HCT116 (cell line): ENCODE measurements around the gene CEP131. TPM values are rescaled to one million over a fixed set of nuclear protein-coding genes. Genes with fewer than 3 reads are reported as not detected.

ENCODE experiments used
- ATAC-seq: fragments of 200-7000 bp; cut with Tn5 transposase; 2 replicates; pipeline ENCODE4 v1.9.1; 2020; ENCODE audit warnings: mild to moderate bottlenecking, moderate library complexity
- BruUV-seq: library from RNA; stranded (reverse); fragments of 400-500 nt; replicated peaks from 2 replicates; lab custom pipeline; 2021; lab: Mats Ljungman, UMichigan
- CTCF ChIA-PET: fragments of 300-600 bp; sonication (Branson Sonifier 250); formaldehyde crosslinking; loops from one replicate; lab custom pipeline; 2021; ENCODE audit warnings: antibody characterized with exemption; lab: Charles Lee
- POLR2A ChIA-PET: fragments of 300-600, 350-600 bp; sonication (Branson Sonifier 250); formaldehyde crosslinking; loops from one replicate; lab custom pipeline; 2021; ENCODE audit warnings: antibody characterized with exemption; lab: Charles Lee
- RAD21 ChIA-PET, 2 experiments: fragments of 300-600 bp; sonication (Branson Sonifier 250); formaldehyde crosslinking; loops; one replicate each; lab custom pipeline; 2023; ENCODE audit warnings: low total read pairs in 2 of 2; ENCODE audit not compliant: uncharacterized antibody in 2 of 2, unreplicated experiment in 2 of 2, low non-redundant PET in 1 of 2; lab: Charles Lee
- DNase-seq: peaks from one replicate; pipeline ENCODE4 v3.0.0-alpha.2; 2010; ENCODE audit warnings: low read depth, low spot score
- H2AFZ ChIP-seq: fragments of 200-600 bp; shearing (Covaris generic), sonication (generic); 2 replicates; pipeline ENCODE4 v1.6.1; 2017; ENCODE audit warnings: low read depth, mixed run types, mixed read lengths, antibody characterized with exemption, low read length; ENCODE audit not compliant: poor library complexity, severe bottlenecking
- H3K27ac ChIP-seq: 2 replicates; pipeline ENCODE4 v1.5.1; 2012; ENCODE audit warnings: low read depth, low read length
- H3K27me3 ChIP-seq: fragments of 200-600 bp; sonication (generic); 2 replicates; pipeline ENCODE4 v1.6.1; 2016; ENCODE audit warnings: mixed run types, low read length, mixed read lengths; ENCODE audit not compliant: insufficient read depth
- H3K36me3 ChIP-seq, 2 experiments: fragments of 200-500 bp in 1 of 2; fragments of 200-600 bp in 1 of 2; sonication (Bioruptor generic) in 1 of 2; sonication (generic) in 1 of 2; 2 replicates each; pipeline versions ENCODE4 v1.5.1 to v1.6.1; 2014 to 2016; ENCODE audit warnings: low read length in 2 of 2, inconsistent platforms in 1 of 2, mixed read lengths in 1 of 2, mixed run types in 1 of 2; ENCODE audit not compliant: insufficient read depth in 2 of 2, control insufficient read depth in 1 of 2
- H3K4me1 ChIP-seq, 2 experiments: fragments of 200-600 bp in 1 of 2; sonication (generic) in 1 of 2; 2 replicates each; pipeline versions ENCODE4 v1.5.1 to v1.6.1; 2012 to 2017; ENCODE audit warnings: low read length in 2 of 2, inconsistent platforms in 1 of 2, mild to moderate bottlenecking in 1 of 2, mixed read lengths in 1 of 2, mixed run types in 1 of 2, moderate library complexity in 1 of 2; ENCODE audit not compliant: insufficient read depth in 2 of 2, control insufficient read depth in 1 of 2
- H3K4me2 ChIP-seq: fragments of 200-600 bp; sonication (generic); 2 replicates; pipeline ENCODE4 v1.6.1; 2017; ENCODE audit warnings: mixed run types, low read length, mixed read lengths
- H3K4me3 ChIP-seq, 2 experiments: fragments of 200-600 bp in 1 of 2; sonication (generic) in 1 of 2; replicated peaks in 1 of 2; 2 replicates each; pipeline ENCODE4 v1.5.1; 2011 to 2016; ENCODE audit warnings: low read length in 2 of 2, control low read depth in 1 of 2, low read depth in 1 of 2, mild to moderate bottlenecking in 1 of 2, mixed read lengths in 1 of 2, mixed run types in 1 of 2
- H3K79me2 ChIP-seq: fragments of 200-600 bp; sonication (generic); 2 replicates; pipeline ENCODE4 v1.6.1; 2017; ENCODE audit warnings: mild to moderate bottlenecking, mixed run types, low read length, moderate library complexity, mixed read lengths; ENCODE audit not compliant: insufficient read depth
- H3K9ac ChIP-seq: fragments of 200-600 bp; sonication (generic); 2 replicates; pipeline ENCODE4 v1.6.1; 2016; ENCODE audit warnings: low read length, mixed read lengths
- H3K9me2 ChIP-seq: fragments of 200-600 bp; sonication (generic), shearing (Covaris generic); 2 replicates; pipeline ENCODE4 v1.6.1; 2017; ENCODE audit warnings: mixed run types, mild to moderate bottlenecking, moderate library complexity; ENCODE audit not compliant: insufficient read depth
- H3K9me3 ChIP-seq, 2 experiments: fragments of 200-500 bp in 1 of 2; fragments of 200-600 bp in 1 of 2; sonication (Bioruptor generic) in 1 of 2; sonication (generic) in 1 of 2; 2 replicates each; pipeline ENCODE4 v1.6.1; 2014 to 2017; ENCODE audit warnings: low read length in 2 of 2, mixed read lengths in 2 of 2, inconsistent platforms in 1 of 2, low read depth in 1 of 2, mild to moderate bottlenecking in 1 of 2, mixed run types in 1 of 2, moderate library complexity in 1 of 2; ENCODE audit not compliant: control insufficient read depth in 1 of 2, insufficient read depth in 1 of 2
- H4K20me1 ChIP-seq: fragments of 200-600 bp; sonication (generic), shearing (Covaris generic); 2 replicates; pipeline ENCODE4 v1.6.1; 2017; ENCODE audit warnings: mixed run types, mild to moderate bottlenecking, moderate library complexity; ENCODE audit not compliant: insufficient read depth
- CBX3 ChIP-seq: IDR thresholded peaks from 2 replicates; pipeline ENCODE4 v1.6.1; 2012; ENCODE audit warnings: low read depth
- CEBPB ChIP-seq: IDR thresholded peaks from 2 replicates; pipeline ENCODE4 v1.6.1; 2012; ENCODE audit warnings: low read depth
- EZH2 ChIP-seq: fragments of 200-600 bp; sonication (generic); IDR thresholded peaks from 2 replicates; pipeline ENCODE4 v1.6.1; 2017; ENCODE audit warnings: antibody characterized with exemption, mixed run types
- EZH2phosphoT487 ChIP-seq: fragments of 200-600 bp; IDR thresholded peaks from 2 replicates; pipeline ENCODE4 v1.6.1; 2018; ENCODE audit warnings: antibody characterized with exemption, borderline replicate concordance
- FOSL1 ChIP-seq: IDR thresholded peaks from 2 replicates; pipeline ENCODE4 v1.6.1; 2012; ENCODE audit warnings: low read depth
- POLR2A ChIP-seq: IDR thresholded peaks from 2 replicates; pipeline ENCODE4 v1.7.0; 2011; ENCODE audit warnings: borderline replicate concordance; ENCODE audit not compliant: insufficient read depth, insufficient read length; ENCODE audit errors: extremely low read depth
- RAD21 ChIP-seq: IDR thresholded peaks from 2 replicates; pipeline ENCODE4 v1.6.1; 2012; ENCODE audit warnings: low read depth, mild to moderate bottlenecking
- SIN3A ChIP-seq: IDR thresholded peaks from 2 replicates; pipeline ENCODE4 v1.6.1; 2012; ENCODE audit warnings: low read depth
- SP1 ChIP-seq: IDR thresholded peaks from 2 replicates; pipeline ENCODE4 v1.6.1; 2012; ENCODE audit warnings: low read depth
- YY1 ChIP-seq: IDR thresholded peaks from 2 replicates; pipeline ENCODE4 v1.6.1; 2011; ENCODE audit warnings: low read length, low read depth, moderate library complexity, mild to moderate bottlenecking; ENCODE audit not compliant: insufficient replicate concordance; ENCODE audit errors: extremely low read depth
- ZFX ChIP-seq: fragments of 450-650 bp; IDR thresholded peaks from 2 replicates; pipeline ENCODE4 v1.6.1; 2017
- ZNF274 ChIP-seq: fragments of 200-500 bp; sonication (Bioruptor generic); IDR thresholded peaks from 2 replicates; pipeline ENCODE4 v1.6.1; 2014; ENCODE audit warnings: mild to moderate bottlenecking, low read depth, low read length, inconsistent platforms
- intact Hi-C: fragments of 100-400 bp; cut with micrococcal nuclease; formaldehyde crosslinking; loops from 2 replicates; pipeline ENCODE4 v1.10.0; 2022
- total RNA-seq: library from RNA; stranded (reverse); gene quantifications from one replicate; pipeline ENCODE4 v1.2.1, GENCODE V29; 2021; ENCODE audit not compliant: unreplicated experiment
- TF ChIP-seq, protein P1 (sequence below): IDR thresholded peaks from 2 replicates; pipeline ENCODE4 v1.6.1; 2011; ENCODE audit warnings: mild to moderate bottlenecking, low read length, moderate library complexity; ENCODE audit not compliant: insufficient replicate concordance; ENCODE audit errors: extremely low read depth
- TF ChIP-seq, protein P2 (sequence below), 3 experiments: fragments of 200-600 bp in 1 of 3; sonication (generic) in 1 of 3; IDR thresholded peaks in 2 of 3; conservative IDR thresholded peaks in 1 of 3; 2 replicates each; pipeline ENCODE4 v1.5.1; 2012 to 2017; ENCODE audit warnings: low read depth in 2 of 3, low read length in 2 of 3, antibody characterized with exemption in 1 of 3, borderline replicate concordance in 1 of 3, control low read depth in 1 of 3, mild to moderate bottlenecking in 1 of 3, mixed read lengths in 1 of 3, mixed run types in 1 of 3, moderate library complexity in 1 of 3; ENCODE audit not compliant: insufficient read depth in 1 of 3
- TF ChIP-seq, protein P3 (sequence below): IDR thresholded peaks from 2 replicates; pipeline ENCODE4 v1.6.1; 2012

The CEP131 gene
- total RNA-seq, 1 experiment from 2014 or later = 30.2 TPM

DNA sequence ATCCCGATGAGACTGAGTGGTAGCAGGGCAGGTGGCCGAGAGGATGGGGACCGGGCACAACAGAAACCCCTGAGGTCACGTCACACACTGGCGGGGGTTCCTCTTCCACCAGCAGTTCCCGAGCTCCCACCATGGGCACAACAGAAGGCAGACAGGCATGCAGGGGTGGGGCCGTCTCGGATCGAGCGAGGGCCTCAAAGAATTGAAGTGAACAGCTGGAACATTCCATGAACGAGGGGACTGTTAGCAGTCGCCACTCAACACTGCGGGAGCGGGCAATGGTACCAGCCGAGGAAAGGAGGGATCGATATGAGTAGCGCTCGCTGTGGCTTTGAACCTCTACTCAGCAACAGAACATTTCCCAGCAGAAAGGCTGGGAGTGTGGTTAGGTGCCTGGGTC lies 5.3 kb downstream of the CEP131 start (continued):
- TF ChIP-seq, protein P1, sequence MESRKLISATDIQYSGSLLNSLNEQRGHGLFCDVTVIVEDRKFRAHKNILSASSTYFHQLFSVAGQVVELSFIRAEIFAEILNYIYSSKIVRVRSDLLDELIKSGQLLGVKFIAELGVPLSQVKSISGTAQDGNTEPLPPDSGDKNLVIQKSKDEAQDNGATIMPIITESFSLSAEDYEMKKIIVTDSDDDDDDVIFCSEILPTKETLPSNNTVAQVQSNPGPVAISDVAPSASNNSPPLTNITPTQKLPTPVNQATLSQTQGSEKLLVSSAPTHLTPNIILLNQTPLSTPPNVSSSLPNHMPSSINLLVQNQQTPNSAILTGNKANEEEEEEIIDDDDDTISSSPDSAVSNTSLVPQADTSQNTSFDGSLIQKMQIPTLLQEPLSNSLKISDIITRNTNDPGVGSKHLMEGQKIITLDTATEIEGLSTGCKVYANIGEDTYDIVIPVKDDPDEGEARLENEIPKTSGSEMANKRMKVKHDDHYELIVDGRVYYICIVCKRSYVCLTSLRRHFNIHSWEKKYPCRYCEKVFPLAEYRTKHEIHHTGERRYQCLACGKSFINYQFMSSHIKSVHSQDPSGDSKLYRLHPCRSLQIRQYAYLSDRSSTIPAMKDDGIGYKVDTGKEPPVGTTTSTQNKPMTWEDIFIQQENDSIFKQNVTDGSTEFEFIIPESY = no peak
- TF ChIP-seq, protein P2, sequence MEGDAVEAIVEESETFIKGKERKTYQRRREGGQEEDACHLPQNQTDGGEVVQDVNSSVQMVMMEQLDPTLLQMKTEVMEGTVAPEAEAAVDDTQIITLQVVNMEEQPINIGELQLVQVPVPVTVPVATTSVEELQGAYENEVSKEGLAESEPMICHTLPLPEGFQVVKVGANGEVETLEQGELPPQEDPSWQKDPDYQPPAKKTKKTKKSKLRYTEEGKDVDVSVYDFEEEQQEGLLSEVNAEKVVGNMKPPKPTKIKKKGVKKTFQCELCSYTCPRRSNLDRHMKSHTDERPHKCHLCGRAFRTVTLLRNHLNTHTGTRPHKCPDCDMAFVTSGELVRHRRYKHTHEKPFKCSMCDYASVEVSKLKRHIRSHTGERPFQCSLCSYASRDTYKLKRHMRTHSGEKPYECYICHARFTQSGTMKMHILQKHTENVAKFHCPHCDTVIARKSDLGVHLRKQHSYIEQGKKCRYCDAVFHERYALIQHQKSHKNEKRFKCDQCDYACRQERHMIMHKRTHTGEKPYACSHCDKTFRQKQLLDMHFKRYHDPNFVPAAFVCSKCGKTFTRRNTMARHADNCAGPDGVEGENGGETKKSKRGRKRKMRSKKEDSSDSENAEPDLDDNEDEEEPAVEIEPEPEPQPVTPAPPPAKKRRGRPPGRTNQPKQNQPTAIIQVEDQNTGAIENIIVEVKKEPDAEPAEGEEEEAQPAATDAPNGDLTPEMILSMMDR (IDR thresholded peaks at IDR 0.05 in 2 of 3, conservative IDR thresholded peaks at IDR 0.05 in 1 of 3; ENCODE audit: borderline replicate concordance in 1 of 3, insufficient read depth in 1 of 3, low read depth in 2 of 3, low read length in 2 of 3) = no peak
- TF ChIP-seq YY1 (no peak), FOSL1 (no peak), SP1 (no peak)

DNA sequence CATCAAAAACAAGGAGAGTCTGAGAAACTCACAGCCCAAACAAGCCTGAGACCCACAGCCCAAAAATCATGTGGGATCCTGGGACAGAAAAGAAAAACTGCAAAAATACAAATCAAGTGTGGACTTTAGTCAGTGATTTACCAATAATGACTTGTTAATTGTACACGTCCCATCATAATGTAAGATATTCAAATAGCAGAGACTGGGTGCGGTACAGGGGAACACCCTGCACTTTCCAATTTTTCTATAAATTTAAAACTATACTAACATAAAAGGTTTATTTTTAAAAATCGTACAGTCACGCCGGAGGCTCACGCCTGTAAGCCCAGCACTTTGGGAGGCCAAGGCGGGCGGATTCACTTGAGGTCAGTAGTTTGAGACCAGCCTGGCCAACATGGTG lies 8.8 kb downstream of the CEP131 start:
- Histone ChIP-seq H3K4me1 (no peaks in the 10 kb centered on the region), H2AFZ (no peak overlapping the region), H3K4me3 (no peak overlapping the region), H3K9me3 (no peaks in the 10 kb centered on the region), H3K27ac (no peak overlapping the region), H4K20me1 (no peaks in the 10 kb centered on the region), H3K27me3 (no peaks in the 10 kb centered on the region), H3K9me2 (no peaks in the 10 kb centered on the region), H3K9ac (no peak overlapping the region), H3K36me3 (peaks cover 0 to 4% of the 10 kb centered on the region in 2 experiments; a peak in 1 of 4 replicates), H3K4me2 (no peak overlapping the region), H3K79me2 (no peaks in the 10 kb centered on the region)
- DNase-seq (no peak), ATAC-seq (no peak)
- intact Hi-C loops = no loop called here
- ChIA-PET RAD21 (no interaction called here), POLR2A (no interaction called here), CTCF (no interaction called here)
- TF ChIP-seq ZNF274 (no peak), SIN3A (no peak), EZH2 (no peak), FOSL1 (no peak), ZFX (no peak), POLR2A (no peak), EZH2phosphoT487 (no peak), CBX3 (no peak), RAD21 (no peak), CEBPB (no peak)
- TF ChIP-seq, protein P3, sequence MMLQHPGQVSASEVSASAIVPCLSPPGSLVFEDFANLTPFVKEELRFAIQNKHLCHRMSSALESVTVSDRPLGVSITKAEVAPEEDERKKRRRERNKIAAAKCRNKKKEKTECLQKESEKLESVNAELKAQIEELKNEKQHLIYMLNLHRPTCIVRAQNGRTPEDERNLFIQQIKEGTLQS = no peak
- TF ChIP-seq, protein P2 (IDR thresholded peaks at IDR 0.05 in 2 of 3, conservative IDR thresholded peaks at IDR 0.05 in 1 of 3; ENCODE audit: borderline replicate concordance in 1 of 3, insufficient read depth in 1 of 3, low read depth in 2 of 3, low read length in 2 of 3) = no peak
- TF ChIP-seq, protein P1 = no peak
- no TSS peak for BruUV-seq
